HCT116 (cell line): ENCODE data around the gene RIMBP2. TPM values are rescaled to one million over a fixed set of nuclear protein-coding genes. Genes with fewer than 3 reads are reported as not detected.

ENCODE experiments used
- ATAC-seq: fragments of 200-7000 bp; cut with Tn5 transposase; 2 replicates; pipeline ENCODE4 v1.9.1; 2020; ENCODE audit warnings: mild to moderate bottlenecking, moderate library complexity
- BruUV-seq: library from RNA; stranded (reverse); fragments of 400-500 nt; replicated peaks from 2 replicates; lab custom pipeline; 2021; lab: Mats Ljungman, UMichigan
- CTCF ChIA-PET: fragments of 300-600 bp; sonication (Branson Sonifier 250); formaldehyde crosslinking; loops from one replicate; lab custom pipeline; 2021; ENCODE audit warnings: antibody characterized with exemption; lab: Charles Lee
- POLR2A ChIA-PET: fragments of 300-600, 350-600 bp; sonication (Branson Sonifier 250); formaldehyde crosslinking; loops from one replicate; lab custom pipeline; 2021; ENCODE audit warnings: antibody characterized with exemption; lab: Charles Lee
- RAD21 ChIA-PET, 2 experiments: fragments of 300-600 bp; sonication (Branson Sonifier 250); formaldehyde crosslinking; loops; one replicate each; lab custom pipeline; 2023; ENCODE audit warnings: low total read pairs in 2 of 2; ENCODE audit not compliant: uncharacterized antibody in 2 of 2, unreplicated experiment in 2 of 2, low non-redundant PET in 1 of 2; lab: Charles Lee
- DNase-seq: peaks from one replicate; pipeline ENCODE4 v3.0.0-alpha.2; 2010; ENCODE audit warnings: low read depth, low spot score
- H2AFZ ChIP-seq: fragments of 200-600 bp; shearing (Covaris generic), sonication (generic); 2 replicates; pipeline ENCODE4 v1.6.1; 2017; ENCODE audit warnings: low read depth, mixed run types, mixed read lengths, antibody characterized with exemption, low read length; ENCODE audit not compliant: poor library complexity, severe bottlenecking
- H3K27ac ChIP-seq: 2 replicates; pipeline ENCODE4 v1.5.1; 2012; ENCODE audit warnings: low read depth, low read length
- H3K27me3 ChIP-seq: fragments of 200-600 bp; sonication (generic); 2 replicates; pipeline ENCODE4 v1.6.1; 2016; ENCODE audit warnings: mixed run types, low read length, mixed read lengths; ENCODE audit not compliant: insufficient read depth
- H3K36me3 ChIP-seq, 2 experiments: fragments of 200-500 bp in 1 of 2; fragments of 200-600 bp in 1 of 2; sonication (Bioruptor generic) in 1 of 2; sonication (generic) in 1 of 2; 2 replicates each; pipeline versions ENCODE4 v1.5.1 to v1.6.1; 2014 to 2016; ENCODE audit warnings: low read length in 2 of 2, inconsistent platforms in 1 of 2, mixed read lengths in 1 of 2, mixed run types in 1 of 2; ENCODE audit not compliant: insufficient read depth in 2 of 2, control insufficient read depth in 1 of 2
- H3K4me1 ChIP-seq, 2 experiments: fragments of 200-600 bp in 1 of 2; sonication (generic) in 1 of 2; 2 replicates each; pipeline versions ENCODE4 v1.5.1 to v1.6.1; 2012 to 2017; ENCODE audit warnings: low read length in 2 of 2, inconsistent platforms in 1 of 2, mild to moderate bottlenecking in 1 of 2, mixed read lengths in 1 of 2, mixed run types in 1 of 2, moderate library complexity in 1 of 2; ENCODE audit not compliant: insufficient read depth in 2 of 2, control insufficient read depth in 1 of 2
- H3K4me2 ChIP-seq: fragments of 200-600 bp; sonication (generic); 2 replicates; pipeline ENCODE4 v1.6.1; 2017; ENCODE audit warnings: mixed run types, low read length, mixed read lengths
- H3K4me3 ChIP-seq, 2 experiments: fragments of 200-600 bp in 1 of 2; sonication (generic) in 1 of 2; replicated peaks in 1 of 2; 2 replicates each; pipeline ENCODE4 v1.5.1; 2011 to 2016; ENCODE audit warnings: low read length in 2 of 2, control low read depth in 1 of 2, low read depth in 1 of 2, mild to moderate bottlenecking in 1 of 2, mixed read lengths in 1 of 2, mixed run types in 1 of 2
- H3K79me2 ChIP-seq: fragments of 200-600 bp; sonication (generic); 2 replicates; pipeline ENCODE4 v1.6.1; 2017; ENCODE audit warnings: mild to moderate bottlenecking, mixed run types, low read length, moderate library complexity, mixed read lengths; ENCODE audit not compliant: insufficient read depth
- H3K9ac ChIP-seq: fragments of 200-600 bp; sonication (generic); 2 replicates; pipeline ENCODE4 v1.6.1; 2016; ENCODE audit warnings: low read length, mixed read lengths
- H3K9me2 ChIP-seq: fragments of 200-600 bp; sonication (generic), shearing (Covaris generic); 2 replicates; pipeline ENCODE4 v1.6.1; 2017; ENCODE audit warnings: mixed run types, mild to moderate bottlenecking, moderate library complexity; ENCODE audit not compliant: insufficient read depth
- H3K9me3 ChIP-seq, 2 experiments: fragments of 200-500 bp in 1 of 2; fragments of 200-600 bp in 1 of 2; sonication (Bioruptor generic) in 1 of 2; sonication (generic) in 1 of 2; 2 replicates each; pipeline ENCODE4 v1.6.1; 2014 to 2017; ENCODE audit warnings: low read length in 2 of 2, mixed read lengths in 2 of 2, inconsistent platforms in 1 of 2, low read depth in 1 of 2, mild to moderate bottlenecking in 1 of 2, mixed run types in 1 of 2, moderate library complexity in 1 of 2; ENCODE audit not compliant: control insufficient read depth in 1 of 2, insufficient read depth in 1 of 2
- H4K20me1 ChIP-seq: fragments of 200-600 bp; sonication (generic), shearing (Covaris generic); 2 replicates; pipeline ENCODE4 v1.6.1; 2017; ENCODE audit warnings: mixed run types, mild to moderate bottlenecking, moderate library complexity; ENCODE audit not compliant: insufficient read depth
- ATF3 ChIP-seq: IDR thresholded peaks from 2 replicates; pipeline ENCODE4 v1.6.1; 2012
- CBX3 ChIP-seq: IDR thresholded peaks from 2 replicates; pipeline ENCODE4 v1.6.1; 2012; ENCODE audit warnings: low read depth
- CTCF ChIP-seq, 3 experiments: fragments of 200-600 bp in 1 of 3; sonication (generic) in 1 of 3; IDR thresholded peaks in 2 of 3; conservative IDR thresholded peaks in 1 of 3; 2 replicates each; pipeline ENCODE4 v1.5.1; 2012 to 2017; ENCODE audit warnings: low read depth in 2 of 3, low read length in 2 of 3, antibody characterized with exemption in 1 of 3, borderline replicate concordance in 1 of 3, control low read depth in 1 of 3, mild to moderate bottlenecking in 1 of 3, mixed read lengths in 1 of 3, mixed run types in 1 of 3, moderate library complexity in 1 of 3; ENCODE audit not compliant: insufficient read depth in 1 of 3
- EGR1 ChIP-seq: IDR thresholded peaks from 2 replicates; pipeline ENCODE4 v1.6.1; 2012; ENCODE audit warnings: low read depth
- ELF1 ChIP-seq: IDR thresholded peaks from 2 replicates; pipeline ENCODE4 v1.6.1; 2012; ENCODE audit warnings: low read depth, borderline replicate concordance
- EZH2 ChIP-seq: fragments of 200-600 bp; sonication (generic); IDR thresholded peaks from 2 replicates; pipeline ENCODE4 v1.6.1; 2017; ENCODE audit warnings: antibody characterized with exemption, mixed run types
- EZH2phosphoT487 ChIP-seq: fragments of 200-600 bp; IDR thresholded peaks from 2 replicates; pipeline ENCODE4 v1.6.1; 2018; ENCODE audit warnings: antibody characterized with exemption, borderline replicate concordance
- JUND ChIP-seq: IDR thresholded peaks from 2 replicates; pipeline ENCODE4 v1.6.1; 2012
- MAX ChIP-seq: IDR thresholded peaks from 2 replicates; pipeline ENCODE4 v1.6.1; 2012
- POLR2A ChIP-seq: IDR thresholded peaks from 2 replicates; pipeline ENCODE4 v1.7.0; 2011; ENCODE audit warnings: borderline replicate concordance; ENCODE audit not compliant: insufficient read depth, insufficient read length; ENCODE audit errors: extremely low read depth
- POLR2AphosphoS5 ChIP-seq: IDR thresholded peaks from 2 replicates; pipeline ENCODE4 v1.6.1; 2011; ENCODE audit warnings: mild to moderate bottlenecking, low read depth, low read length, moderate library complexity
- SIN3A ChIP-seq: IDR thresholded peaks from 2 replicates; pipeline ENCODE4 v1.6.1; 2012; ENCODE audit warnings: low read depth
- SP1 ChIP-seq: IDR thresholded peaks from 2 replicates; pipeline ENCODE4 v1.6.1; 2012; ENCODE audit warnings: low read depth
- YY1 ChIP-seq: IDR thresholded peaks from 2 replicates; pipeline ENCODE4 v1.6.1; 2011; ENCODE audit warnings: low read length, low read depth, moderate library complexity, mild to moderate bottlenecking; ENCODE audit not compliant: insufficient replicate concordance; ENCODE audit errors: extremely low read depth
- ZFX ChIP-seq: fragments of 450-650 bp; IDR thresholded peaks from 2 replicates; pipeline ENCODE4 v1.6.1; 2017
- intact Hi-C: fragments of 100-400 bp; cut with micrococcal nuclease; formaldehyde crosslinking; loops from 2 replicates; pipeline ENCODE4 v1.10.0; 2022
- total RNA-seq: library from RNA; stranded (reverse); gene quantifications from one replicate; pipeline ENCODE4 v1.2.1, GENCODE V29; 2021; ENCODE audit not compliant: unreplicated experiment
- TF ChIP-seq, protein P1 (sequence below): IDR thresholded peaks from 2 replicates; pipeline ENCODE4 v1.6.1; 2012; ENCODE audit warnings: low read depth

The RIMBP2 gene
- total RNA-seq, 1 experiment from 2014 or later = not detected

DNA sequence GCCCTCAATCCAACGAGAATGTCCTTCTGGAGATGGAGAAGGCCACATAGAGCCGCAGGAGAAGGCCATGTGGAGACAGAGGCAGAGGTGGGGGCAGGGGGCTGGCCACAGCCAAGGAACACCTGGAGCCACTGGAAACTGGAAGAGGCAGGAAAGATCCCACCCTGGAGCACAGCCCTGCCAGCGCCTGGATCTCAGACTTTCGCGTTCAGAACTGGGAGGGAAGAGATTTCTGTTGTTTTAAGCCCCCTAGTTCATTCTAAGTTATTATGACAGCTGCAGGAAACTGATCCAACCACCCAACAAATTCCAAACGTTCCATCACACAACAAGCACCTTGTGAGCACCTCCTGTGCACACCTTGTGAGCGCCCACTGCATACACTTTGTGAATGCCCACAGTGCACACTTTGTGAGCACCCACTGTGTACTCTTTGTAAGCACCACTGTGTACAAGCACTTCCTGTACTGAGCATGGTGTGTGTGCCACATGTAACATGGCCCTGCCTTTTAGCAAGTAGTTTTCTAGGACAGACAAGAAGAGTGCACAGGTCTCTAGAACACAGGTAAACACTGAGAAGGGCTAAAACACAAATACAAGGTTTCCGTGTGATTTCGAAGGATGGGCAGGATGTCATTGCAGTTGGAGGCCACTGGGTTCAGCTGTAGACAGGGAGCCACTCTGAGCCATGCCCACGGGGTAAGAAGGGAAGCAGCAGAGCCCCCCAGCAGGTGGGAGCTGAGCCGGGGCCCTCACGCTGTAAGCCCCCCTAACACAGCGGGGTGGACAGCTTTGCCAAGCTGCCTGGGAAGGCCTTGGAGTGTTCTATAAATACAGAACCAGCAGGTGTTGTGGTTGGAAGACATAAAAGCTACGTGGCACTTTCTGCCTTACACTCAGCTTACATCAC is 15.4 kb downstream of the RIMBP2 start:
- intact Hi-C loops = no loop called here
- ATAC-seq = 0 out of 2 replicates have a peak, but pooled peaks have one; percentile 27
- RAD21 ChIA-PET = no interaction called here
- CTCF ChIA-PET = no interaction called here
- no peak overlapping the region for H2AFZ ChIP-seq
- H3K4me1 ChIP-seq = no peaks in the 10 kb centered on the region
- H4K20me1 ChIP-seq = no peaks in the 10 kb centered on the region
- H3K27me3 ChIP-seq = peaks cover 5% of the 10 kb centered on the region
- no peak overlapping the region for H3K4me2 ChIP-seq
- no peaks in the 10 kb centered on the region for H3K36me3 ChIP-seq
- no peaks in the 10 kb centered on the region for H3K79me2 ChIP-seq
- H3K4me3 ChIP-seq = no peak overlapping the region
- POLR2A ChIA-PET = no interaction called here
- no peak overlapping the region for H3K9ac ChIP-seq
- H3K27ac ChIP-seq = no peak overlapping the region
- TF ChIP-seq JUND (no peak), CTCF (IDR thresholded peaks at IDR 0.05 in 2 of 3, conservative IDR thresholded peaks at IDR 0.05 in 1 of 3; ENCODE audit: borderline replicate concordance in 1 of 3, insufficient read depth in 1 of 3, low read depth in 2 of 3, low read length in 2 of 3) (no peak), ATF3 (no peak), CBX3 (no peak), SP1 (no peak), SIN3A (no peak), EZH2phosphoT487 (no peak), ZFX (no peak), ELF1 (no peak), EGR1 (no peak), POLR2A (no peak), MAX (no peak), YY1 (no peak), EZH2 (no peak), POLR2AphosphoS5 (no peak)
- TF ChIP-seq, protein P1, sequence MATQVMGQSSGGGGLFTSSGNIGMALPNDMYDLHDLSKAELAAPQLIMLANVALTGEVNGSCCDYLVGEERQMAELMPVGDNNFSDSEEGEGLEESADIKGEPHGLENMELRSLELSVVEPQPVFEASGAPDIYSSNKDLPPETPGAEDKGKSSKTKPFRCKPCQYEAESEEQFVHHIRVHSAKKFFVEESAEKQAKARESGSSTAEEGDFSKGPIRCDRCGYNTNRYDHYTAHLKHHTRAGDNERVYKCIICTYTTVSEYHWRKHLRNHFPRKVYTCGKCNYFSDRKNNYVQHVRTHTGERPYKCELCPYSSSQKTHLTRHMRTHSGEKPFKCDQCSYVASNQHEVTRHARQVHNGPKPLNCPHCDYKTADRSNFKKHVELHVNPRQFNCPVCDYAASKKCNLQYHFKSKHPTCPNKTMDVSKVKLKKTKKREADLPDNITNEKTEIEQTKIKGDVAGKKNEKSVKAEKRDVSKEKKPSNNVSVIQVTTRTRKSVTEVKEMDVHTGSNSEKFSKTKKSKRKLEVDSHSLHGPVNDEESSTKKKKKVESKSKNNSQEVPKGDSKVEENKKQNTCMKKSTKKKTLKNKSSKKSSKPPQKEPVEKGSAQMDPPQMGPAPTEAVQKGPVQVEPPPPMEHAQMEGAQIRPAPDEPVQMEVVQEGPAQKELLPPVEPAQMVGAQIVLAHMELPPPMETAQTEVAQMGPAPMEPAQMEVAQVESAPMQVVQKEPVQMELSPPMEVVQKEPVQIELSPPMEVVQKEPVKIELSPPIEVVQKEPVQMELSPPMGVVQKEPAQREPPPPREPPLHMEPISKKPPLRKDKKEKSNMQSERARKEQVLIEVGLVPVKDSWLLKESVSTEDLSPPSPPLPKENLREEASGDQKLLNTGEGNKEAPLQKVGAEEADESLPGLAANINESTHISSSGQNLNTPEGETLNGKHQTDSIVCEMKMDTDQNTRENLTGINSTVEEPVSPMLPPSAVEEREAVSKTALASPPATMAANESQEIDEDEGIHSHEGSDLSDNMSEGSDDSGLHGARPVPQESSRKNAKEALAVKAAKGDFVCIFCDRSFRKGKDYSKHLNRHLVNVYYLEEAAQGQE = no peak
- H3K9me3 ChIP-seq = no peaks in the 10 kb centered on the region
- no peak for DNase-seq
- BruUV-seq = no TSS peak
- no peaks in the 10 kb centered on the region for H3K9me2 ChIP-seq
